ENCODE results near the gene ZBTB20. TPM values are rescaled to one million over a fixed set of nuclear protein-coding genes. Genes with fewer than 3 reads are reported as not detected.

Gene ZBTB20
- total RNA-seq, 4 donors from 2014 or later, result 148 to 242 (median 188) TPM

- H3K4me1 ChIP-seq, result no peaks in the 10 kb centered on the region
- no peak overlapping the region for H3K27ac ChIP-seq
- H3K4me3 ChIP-seq (replicated peaks in 1 of 3), result no peak overlapping the region
- no peaks in the 10 kb centered on the region for H3K9me3 ChIP-seq
- no peak for TF ChIP-seq POLR2A (IDR thresholded peaks at IDR 0.05)
- no peak for TF ChIP-seq CTCF (IDR thresholded peaks at IDR 0.05)
- no peak for DNase-seq
- WGBS, 2 donors, result 88 to 93% methylated on average over 2 of the region's 2 CpGs
- no peaks in the 10 kb centered on the region for H3K27me3 ChIP-seq
- H3K36me3 ChIP-seq, result no peaks in the 10 kb centered on the region
- intact Hi-C loops (cut with DNase I), result no loop called here
Measured at GRCh38 chr3:114286266-114286665, 860.8 kb downstream of the ZBTB20 start.

GRCh38 chr3:114285648-114286230 lies 861.3 kb downstream of the ZBTB20 start:
- no peaks in the 10 kb centered on the region for H3K36me3 ChIP-seq
- H3K4me1 ChIP-seq, result no peaks in the 10 kb centered on the region
- DNase-seq, result no peak
- no peak overlapping the region for H3K4me3 ChIP-seq (replicated peaks in 1 of 3)
- intact Hi-C loops (cut with DNase I), result no loop called here
- TF ChIP-seq CTCF (IDR thresholded peaks at IDR 0.05), result no peak
- TF ChIP-seq POLR2A (IDR thresholded peaks at IDR 0.05), result no peak
- H3K27ac ChIP-seq, result no peak overlapping the region
- H3K9me3 ChIP-seq, result no peaks in the 10 kb centered on the region
- H3K27me3 ChIP-seq, result no peaks in the 10 kb centered on the region
- WGBS, 2 donors, result 89 to 93% methylated on average over 3 of the region's 3 CpGs

- Histone ChIP-seq H3K9me3 (no peaks in the 10 kb centered on the region), H3K4me3 (replicated peaks in 1 of 3) (no peak overlapping the region), H3K4me1 (no peaks in the 10 kb centered on the region), H3K27me3 (no peaks in the 10 kb centered on the region), H3K36me3 (no peaks in the 10 kb centered on the region), H3K27ac (no peak overlapping the region)
- intact Hi-C loops (cut with DNase I), result no loop called here
- DNase-seq, result no peak
- TF ChIP-seq POLR2A (IDR thresholded peaks at IDR 0.05), result no peak
- TF ChIP-seq CTCF (IDR thresholded peaks at IDR 0.05), result no peak
- 98 to 100% methylated on average over 1 of the region's 1 CpG for WGBS, 2 donors
Measured at GRCh38 chr3:114284644-114285043, 862.4 kb downstream of the ZBTB20 start.

MicroRNAs within 50 kb of the gene (microRNA counts, 767-probe panel; counts per million panel counts)
- microRNA hsa-miR-568, result 0 counts per million in 2 donors

Small RNA genes lying within 50 kb of the gene (microRNA-seq; reads per million reads assigned to microRNA genes)
- gene MIR4796, result 7.3 reads per million, percentile 19 among the genes with 10 or more reads in this experiment

Small RNA genes lying within 50 kb of the gene (small RNA-seq; reads per million reads assigned to genes)
- not detected for gene MIR4796

All from thyroid gland (tissue), 4 donors.